Endometrial microvascular endothelial cells (primary cell): ENCODE results near the gene TIPIN. TPM values are rescaled to one million over a fixed set of nuclear protein-coding genes. Genes with fewer than 3 reads are reported as not detected.

Experiments
- in situ Hi-C: cut with HindIII; loops from 2 replicates; pipeline ENCODE4 v1.10.0; 2017; ENCODE audit warnings: low sequenced_read_pairs, low pct_unique_long_range_greater_than_20kb; ENCODE audit errors: inconsistent ontology term
- total RNA-seq: library from RNA; depleted of rRNA; stranded (reverse); fragments of >200 nt; gene quantifications from one replicate; pipeline ENCODE4 v1.2.3, GENCODE V29; 2015; ENCODE audit errors: inconsistent ontology term

The TIPIN gene
- total RNA-seq, 1 donor from 2014 or later, result 11.8 TPM

DNA sequence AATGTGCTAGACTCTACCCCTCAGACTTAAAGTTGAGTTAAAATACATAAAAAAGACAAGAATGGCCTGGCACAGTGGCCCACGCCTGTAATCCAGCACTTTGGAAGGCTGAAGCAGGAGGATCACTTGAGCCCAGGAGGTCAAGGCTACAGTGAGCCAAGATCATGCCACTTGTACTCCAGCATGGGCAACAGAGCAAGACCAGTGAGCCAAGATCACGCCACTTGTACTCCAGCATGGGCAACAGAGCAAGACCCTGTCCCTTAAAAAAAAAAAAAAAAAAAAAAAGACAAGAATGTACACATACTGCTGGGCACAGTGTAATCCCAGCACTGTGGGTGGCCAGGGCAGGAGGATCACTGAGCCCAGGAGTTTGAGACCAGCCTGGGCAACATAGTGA lies 45.7 kb downstream of the TIPIN start:
- in situ Hi-C loops, result loop anchor here (10.0 to 25.0 kb wide), 2 partner anchors 102 to 184 kb away; partner anchors contain the start of gene SNAPC5

DNA sequence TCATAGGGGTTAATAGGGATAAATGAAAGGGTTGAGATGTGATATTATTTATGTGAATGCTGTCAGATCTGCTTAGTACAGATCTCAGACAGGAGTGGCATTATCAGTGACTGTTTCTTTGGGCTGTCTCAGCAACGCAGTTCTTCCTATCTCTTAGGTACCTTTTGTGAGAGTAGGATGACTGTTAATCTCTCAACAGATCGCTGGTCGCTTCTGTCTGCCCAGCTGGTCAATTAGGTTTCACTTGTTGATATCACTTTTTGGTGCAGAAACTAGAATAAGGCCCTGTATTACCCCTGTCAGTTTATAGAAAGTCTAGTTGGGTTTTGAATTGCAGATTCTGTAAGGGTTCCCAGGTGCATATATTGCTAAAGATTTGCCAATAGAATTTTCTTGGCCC lies 46.7 kb downstream of the TIPIN start:
- in situ Hi-C loops, result loop anchor here (10.0 to 25.0 kb wide), 2 partner anchors 102 to 185 kb away; partner anchors contain the start of gene SNAPC5

DNA sequence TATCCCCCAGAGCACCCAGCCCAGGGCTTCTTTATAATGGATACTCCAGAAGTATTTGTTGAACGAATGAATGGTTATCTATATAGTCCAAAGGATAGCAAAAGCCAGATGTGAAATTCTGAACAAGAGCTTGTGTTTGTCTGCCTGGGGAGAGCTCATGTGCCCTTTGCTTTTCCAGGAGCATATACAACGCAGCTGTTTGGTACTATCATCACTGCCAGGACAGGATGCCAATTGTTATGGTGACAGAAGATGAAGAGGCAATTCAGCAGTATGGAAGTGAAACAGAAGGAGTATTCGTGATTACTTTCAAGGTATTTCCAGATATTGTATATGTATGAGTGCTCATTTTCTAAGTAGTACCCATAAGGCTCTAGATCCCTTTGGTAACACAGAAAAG lies 48.0 kb downstream of the TIPIN start:
- in situ Hi-C loops, result loop anchor here (25.0 kb wide), 1 partner anchor 104 kb away; no protein-coding TSS in a partner anchor

DNA sequence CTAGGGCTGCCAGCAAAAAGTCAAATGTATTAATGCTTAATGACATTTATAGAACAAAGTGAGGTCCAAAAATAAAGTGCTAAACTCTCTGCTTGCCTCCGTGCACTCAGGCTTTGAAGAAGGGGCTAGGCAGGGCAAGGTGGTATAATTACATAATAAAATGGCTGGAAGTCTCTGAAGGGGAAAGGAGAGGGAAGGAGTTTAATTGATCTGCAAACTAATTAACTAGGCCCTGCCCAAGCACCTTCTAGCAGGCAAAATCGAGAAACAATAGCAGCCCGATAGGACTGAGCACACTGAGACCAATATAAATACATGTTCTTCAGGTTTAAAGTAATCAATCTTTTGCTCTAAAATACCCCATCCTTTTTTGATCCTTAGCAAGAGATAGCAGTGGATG lies 50.1 kb downstream of the TIPIN start:
- in situ Hi-C loops, result loop anchor here (25.0 kb wide), 1 partner anchor 106 kb away; no protein-coding TSS in a partner anchor

DNA sequence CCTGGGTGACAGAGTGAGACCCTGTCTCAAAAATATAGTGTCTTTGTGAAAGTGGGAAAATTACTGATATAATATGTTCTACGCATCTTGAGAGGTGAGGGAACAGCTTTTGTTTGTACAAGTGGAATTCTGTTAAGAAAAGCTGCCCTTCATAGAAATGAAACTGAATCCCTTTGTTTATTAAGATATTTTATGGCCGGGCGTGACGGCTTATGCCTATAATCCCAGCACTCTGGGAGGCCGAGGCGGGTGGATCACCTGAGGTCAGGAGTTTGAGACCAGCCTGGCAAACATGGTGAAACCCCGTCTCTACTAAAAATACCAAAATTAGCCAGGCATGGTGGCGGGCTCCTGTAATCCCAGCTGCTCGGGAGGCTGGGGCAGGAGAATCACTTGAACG lies 52.1 kb downstream of the TIPIN start:
- in situ Hi-C loops, result loop anchor here (25.0 kb wide), 1 partner anchor 108 kb away; no protein-coding TSS in a partner anchor

DNA sequence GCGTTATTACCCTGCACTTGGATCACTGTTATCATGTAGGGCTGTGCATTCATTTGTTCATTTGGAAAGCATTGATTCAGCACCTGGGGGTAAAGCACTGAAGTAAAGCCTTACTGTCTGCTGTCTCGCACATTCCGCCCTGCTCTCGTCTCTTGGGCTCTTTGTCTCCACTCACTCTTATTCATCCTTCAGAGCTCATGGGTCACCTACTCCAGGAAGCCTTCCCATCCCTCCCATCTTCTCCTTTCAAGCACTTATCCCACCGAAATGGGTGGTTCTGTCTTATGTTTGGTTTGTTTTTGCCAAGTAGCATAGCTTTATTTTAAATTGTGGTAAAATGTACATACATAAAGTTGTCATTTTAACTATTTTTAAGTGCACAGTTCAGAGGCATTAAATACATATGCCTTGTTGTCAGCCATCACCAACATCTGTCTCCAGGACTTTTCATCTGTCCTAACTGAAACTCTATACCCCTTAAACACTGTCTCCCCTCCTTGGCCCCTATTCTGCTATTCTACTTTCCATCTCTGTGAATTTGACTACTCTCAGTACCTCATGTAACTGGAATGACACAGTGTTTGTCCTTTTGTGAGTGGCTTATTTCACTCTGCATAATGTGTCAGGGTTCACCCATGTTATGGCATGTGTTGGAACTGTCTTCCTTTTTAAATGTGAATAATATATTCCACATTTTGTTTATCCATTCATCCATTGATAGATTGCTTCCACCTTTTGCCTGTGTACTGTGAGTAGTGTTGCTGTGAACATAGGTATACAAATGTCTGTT lies 53.8 kb downstream of the TIPIN start:
- in situ Hi-C loops, result loop anchor here (25.0 kb wide), 1 partner anchor 110 kb away; no protein-coding TSS in a partner anchor

DNA sequence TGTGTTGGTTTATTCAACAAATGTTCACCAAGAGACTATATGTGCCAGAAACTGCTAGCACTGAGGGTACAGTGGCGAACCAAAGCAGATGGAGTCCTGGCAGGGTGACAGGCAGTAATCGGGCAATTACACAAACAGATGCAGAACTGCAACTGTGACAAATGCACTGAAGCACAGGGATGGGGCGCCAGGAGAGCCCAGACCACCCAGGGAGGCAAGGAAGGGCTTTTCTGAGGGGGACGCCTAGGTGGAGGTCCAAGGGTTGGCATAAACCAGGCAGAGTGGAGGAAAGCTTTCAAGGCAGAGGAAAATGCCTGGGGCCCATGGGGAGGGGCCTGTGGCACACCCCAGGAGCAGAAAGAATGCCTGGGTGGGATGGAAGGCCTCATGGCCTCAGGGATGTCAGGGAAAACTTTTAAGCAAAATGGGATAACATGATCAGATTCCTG lies 57.7 kb downstream of the TIPIN start:
- in situ Hi-C loops, result loop anchor here (25.0 kb wide), 1 partner anchor 362 kb away; no protein-coding TSS in a partner anchor

DNA sequence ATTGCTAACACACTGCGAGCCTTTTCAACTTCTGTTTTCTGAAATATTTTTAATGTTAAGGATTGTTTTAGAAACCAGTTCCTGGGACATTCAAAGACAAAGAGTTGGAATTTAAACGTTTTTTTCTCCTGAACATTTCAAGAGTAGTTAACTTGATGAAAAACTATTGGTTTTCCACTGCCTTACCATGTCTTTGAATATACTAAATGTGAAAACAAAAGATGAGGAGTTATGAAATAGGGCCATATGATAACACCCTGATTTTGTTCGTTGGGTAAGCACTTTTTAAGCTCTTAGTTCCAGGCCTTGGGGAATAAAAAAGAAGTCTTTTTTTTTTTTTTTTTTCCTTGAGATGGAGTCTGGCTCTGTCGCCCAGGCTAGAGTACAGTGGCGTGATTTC lies 60.3 kb downstream of the TIPIN start:
- in situ Hi-C loops, result loop anchor here (25.0 kb wide), 1 partner anchor 359 kb away; no protein-coding TSS in a partner anchor

DNA sequence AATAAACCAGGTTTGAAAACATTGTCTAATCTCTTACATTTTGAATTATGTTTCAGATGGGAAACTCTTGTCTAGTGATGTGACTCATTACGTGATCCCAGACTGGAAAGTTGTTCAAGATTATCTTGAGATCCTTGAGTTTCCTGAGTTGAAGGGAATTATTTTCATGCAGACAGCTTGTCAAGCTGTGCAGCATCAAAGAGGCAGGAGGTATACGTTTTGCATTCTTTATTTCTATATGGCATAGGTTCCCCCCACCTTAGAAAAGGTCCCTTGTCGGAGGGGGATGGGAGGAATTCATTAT lies 61.6 kb downstream of the TIPIN start:
- in situ Hi-C loops, result loop anchor here (25.0 kb wide), 1 partner anchor 358 kb away; no protein-coding TSS in a partner anchor

DNA sequence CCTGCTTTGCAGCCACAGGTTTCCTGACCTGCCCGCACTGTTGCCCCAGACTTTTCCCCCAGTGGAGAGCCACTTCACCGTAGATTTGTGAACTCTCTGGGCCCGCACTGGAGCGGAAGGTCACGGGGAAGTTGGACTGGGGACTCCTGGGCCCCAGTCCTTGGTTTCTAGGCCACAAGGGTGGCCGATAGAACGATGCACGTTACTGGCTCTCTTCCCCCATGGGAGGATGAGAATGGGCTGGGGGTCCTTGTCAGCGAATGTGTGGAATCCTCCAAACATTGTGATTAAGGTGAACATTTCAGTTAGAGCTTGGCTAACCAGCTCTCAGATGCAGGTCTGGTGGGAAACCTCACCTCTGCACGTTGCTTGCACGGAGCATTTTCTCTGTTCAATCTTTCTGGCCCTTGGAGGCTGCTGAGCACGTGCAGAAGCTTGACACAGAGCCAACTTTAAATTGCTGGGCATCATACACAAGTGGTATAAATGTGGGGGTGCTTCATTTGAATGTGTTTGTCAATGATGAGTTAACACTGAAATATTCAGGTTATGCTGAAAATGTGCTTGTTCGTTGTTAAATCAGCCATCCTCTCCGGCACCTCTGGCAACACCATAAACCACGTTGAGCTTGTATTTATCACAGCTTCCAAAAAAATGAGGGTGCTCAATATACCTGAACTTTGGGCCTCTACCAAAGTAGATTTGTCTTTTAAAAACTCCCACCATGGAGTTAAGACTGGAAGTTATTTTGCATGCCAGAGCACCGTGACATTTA lies 62.1 kb downstream of the TIPIN start:
- in situ Hi-C loops, result loop anchor here (25.0 kb wide), 1 partner anchor 357 kb away; no protein-coding TSS in a partner anchor

DNA sequence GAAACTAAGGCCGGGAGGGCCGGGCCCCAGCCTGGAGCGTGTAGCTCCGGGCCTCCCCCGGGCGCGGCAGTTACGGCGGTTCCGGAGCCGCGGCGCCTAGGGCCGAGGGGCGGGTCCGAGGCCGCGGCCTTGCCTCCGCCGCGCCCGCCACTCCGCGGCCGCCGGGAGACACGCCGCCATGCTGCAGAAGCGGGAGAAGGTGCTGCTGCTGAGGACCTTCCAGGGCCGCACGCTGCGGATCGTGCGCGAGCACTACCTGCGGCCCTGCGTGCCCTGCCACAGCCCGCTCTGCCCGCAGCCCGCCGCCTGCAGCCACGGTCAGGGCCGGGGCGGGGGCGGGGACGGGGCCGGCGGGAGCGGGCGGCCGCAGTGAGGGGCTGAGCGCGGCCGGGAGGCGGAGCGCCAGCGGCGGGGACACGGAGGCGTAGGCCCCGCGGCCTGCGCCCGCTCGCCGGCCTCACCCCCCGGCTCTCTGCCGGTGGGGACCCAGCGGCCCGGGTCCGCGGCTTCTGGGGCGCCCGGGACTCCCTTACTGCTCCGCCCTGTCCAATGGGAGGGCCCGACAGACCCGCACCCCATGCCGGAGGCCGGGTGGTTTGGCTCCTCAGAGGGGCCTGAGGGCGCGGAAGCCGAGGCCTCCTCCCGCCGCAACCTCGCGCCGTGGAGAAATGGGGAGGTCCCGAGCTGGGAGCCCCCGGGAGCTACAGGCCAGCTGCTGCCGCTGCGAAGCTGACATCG lies 62.9 kb downstream of the TIPIN start, which contains the start of gene DIS3L:
Gene DIS3L (plus strand): TSS at position 150 of the 738 bp plus-strand sequence. CDS start 29 bp downstream, at position 179.
- in situ Hi-C loops, result loop anchor here (25.0 kb wide), 1 partner anchor 356 kb away; no protein-coding TSS in a partner anchor

DNA sequence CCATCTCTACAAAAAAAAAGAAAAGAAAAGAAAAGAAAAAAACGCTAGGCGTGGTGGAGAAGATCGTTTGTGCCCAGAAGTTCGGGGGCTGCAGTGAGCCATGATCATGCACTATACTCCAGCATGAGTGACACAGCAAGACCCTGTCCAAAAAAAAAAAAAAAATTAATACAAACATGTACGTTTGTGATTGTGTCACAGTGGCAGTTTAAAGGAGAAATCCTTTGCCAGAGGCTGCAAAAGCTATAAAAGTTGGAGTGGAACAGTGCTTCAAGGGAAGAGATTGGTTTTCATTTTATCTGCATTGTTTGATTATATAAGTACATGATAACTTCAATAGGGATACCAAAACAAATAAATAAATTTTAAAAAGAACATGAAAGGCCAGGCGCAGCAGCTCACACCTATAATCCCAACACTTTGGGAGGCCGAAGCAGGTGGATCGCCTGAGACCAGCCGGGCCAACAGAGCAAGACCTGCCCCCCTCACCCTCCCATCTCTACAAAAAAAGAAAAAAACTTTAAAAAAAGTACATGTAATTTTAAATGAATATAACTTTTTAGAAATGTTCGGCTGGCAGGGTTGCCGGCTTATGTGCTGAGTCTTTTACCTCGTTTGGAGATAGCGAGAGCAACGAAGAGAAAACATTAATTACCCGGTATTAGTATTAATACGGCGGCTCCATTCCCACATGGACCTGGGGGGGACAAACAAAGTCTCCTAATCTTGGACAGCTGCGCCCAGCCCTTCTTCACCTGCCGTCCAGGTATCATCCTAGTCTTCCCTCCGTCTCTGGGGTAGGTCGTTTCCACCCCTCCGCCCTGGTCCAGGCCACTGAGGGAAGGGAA lies 63.7 kb downstream of the TIPIN start:
- in situ Hi-C loops, result loop anchor here (25.0 kb wide), 1 partner anchor 355 kb away; no protein-coding TSS in a partner anchor

DNA sequence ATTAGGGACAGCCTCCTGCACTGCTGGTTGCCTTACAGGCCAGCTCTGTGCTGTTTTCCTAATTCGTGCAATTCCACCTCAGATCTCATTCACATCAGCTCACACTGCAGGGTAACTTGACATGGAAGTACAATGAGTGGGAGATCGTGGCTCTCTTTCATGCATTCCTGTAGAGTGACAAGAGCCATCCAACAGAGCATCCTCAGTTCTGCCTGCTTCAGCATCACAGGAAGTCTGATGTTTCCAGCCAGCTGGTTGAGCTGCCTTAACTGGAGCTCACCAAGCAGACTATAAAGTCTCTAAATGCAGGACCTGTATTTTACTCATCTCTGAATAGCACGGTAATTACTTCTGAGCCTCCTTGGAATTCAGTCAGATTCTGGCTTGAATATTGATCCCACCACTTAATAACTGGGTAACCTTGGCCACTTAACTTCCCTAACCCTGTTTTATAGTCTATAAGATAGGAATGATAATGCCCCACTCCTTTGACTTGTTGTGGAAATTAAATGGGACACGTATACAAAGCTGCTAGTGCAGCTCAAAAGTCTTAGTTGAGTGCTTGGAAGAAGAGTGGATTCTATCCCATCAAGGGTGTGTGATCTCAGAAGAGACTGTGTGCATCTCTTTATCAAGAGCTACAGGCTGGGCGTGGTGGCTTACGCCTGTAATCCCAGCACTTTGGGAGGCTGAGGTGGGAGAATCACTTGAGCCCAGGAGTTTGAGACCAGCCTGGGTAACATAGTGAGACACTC lies 64.5 kb downstream of the TIPIN start:
- in situ Hi-C loops, result loop anchor here (25.0 kb wide), 1 partner anchor 355 kb away; no protein-coding TSS in a partner anchor

DNA sequence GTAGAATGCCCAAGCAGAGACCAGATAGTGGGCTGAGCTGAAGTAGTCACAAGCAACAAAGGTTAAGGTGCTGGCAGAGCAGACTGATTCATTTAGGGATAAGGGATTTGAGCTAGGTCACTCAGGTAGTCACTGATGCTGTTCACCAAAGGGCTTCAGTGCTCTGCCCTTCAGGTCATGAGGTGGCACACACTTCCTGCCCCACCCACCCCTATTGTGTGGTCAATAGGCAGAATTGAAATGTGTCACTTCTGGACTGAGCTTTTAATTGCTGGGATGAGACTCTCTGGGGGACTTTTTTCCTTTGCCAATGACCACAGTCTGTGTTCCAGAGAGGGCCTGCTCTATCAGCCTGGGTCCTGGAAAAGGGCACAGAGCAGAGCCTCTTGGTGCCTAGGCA lies 66.0 kb downstream of the TIPIN start:
- in situ Hi-C loops, result loop anchor here (25.0 kb wide), 1 partner anchor 353 kb away; no protein-coding TSS in a partner anchor

DNA sequence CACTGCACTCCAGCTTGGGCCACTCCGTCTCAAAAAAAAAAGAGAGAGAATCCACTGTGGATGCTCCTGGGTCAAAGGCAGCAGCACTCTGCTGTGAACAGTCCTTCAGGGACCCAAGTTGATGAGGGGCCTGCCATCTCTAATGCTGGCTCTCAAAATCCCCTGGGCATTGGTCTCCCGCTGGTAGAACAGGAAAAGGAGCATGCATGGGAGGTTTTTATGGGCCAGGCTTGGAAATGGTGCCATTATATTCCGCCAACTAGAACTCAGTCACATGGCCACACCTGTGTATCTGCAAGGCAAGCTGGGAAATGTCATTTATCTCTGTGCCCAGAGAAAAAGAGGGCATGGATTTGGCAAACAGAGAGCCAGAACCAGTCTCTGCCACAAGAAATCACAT lies 66.5 kb downstream of the TIPIN start:
- in situ Hi-C loops, result loop anchor here (25.0 kb wide), 1 partner anchor 353 kb away; no protein-coding TSS in a partner anchor

DNA sequence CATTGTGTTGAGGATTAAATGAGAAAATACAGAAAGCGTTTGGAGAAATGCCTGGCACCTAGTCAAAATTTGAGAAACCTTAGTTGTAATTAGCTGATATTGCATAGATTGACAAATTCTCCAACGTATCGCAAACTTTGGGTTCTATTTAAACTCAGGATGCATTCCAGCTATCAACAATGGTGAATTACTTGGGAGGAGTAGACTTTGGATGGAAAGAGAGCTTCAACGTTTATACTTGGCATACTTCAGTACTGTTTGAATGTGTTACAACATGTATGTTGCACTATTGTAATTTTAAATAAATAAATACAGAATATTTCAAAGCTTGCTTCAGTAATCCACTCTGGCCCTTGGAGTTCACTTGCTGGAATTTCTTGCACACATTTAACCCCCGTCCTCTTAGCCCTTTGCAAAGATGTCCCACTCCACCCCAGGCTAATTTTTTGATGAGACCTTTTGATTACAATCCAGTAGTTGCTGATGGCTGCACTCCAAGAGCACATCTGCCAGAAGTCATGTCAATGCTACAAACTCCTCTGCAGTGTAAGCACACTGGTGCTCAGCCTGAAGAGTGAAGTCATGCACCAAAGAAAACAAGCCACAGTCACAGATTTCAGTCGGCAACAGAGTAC lies 67.8 kb downstream of the TIPIN start:
- in situ Hi-C loops, result loop anchor here (25.0 kb wide), 1 partner anchor 351 kb away; no protein-coding TSS in a partner anchor
